ENCODE results near the gene MARCKSL1.

DNA sequence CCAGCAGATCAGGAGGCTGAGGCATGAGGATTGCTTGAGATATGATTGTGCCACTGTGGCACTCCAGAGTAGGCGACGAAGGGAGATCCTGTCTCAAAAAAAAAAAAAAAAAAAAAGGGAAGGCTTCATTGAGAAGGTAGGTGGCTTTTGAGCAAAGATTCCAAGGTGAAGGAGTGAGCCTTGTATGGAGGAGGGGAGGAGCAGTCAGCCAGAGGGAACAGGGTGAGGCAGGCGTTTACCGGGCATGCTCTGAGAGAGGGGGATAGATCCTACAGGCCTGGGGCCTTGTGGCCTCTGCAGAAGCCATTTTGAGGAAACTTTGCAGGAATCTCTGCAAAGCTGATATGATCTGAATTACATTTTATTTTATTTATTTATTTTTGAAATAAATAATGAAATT, 49.3 kb downstream of the MARCKSL1 start:
- TF ChIP-seq, protein P1, sequence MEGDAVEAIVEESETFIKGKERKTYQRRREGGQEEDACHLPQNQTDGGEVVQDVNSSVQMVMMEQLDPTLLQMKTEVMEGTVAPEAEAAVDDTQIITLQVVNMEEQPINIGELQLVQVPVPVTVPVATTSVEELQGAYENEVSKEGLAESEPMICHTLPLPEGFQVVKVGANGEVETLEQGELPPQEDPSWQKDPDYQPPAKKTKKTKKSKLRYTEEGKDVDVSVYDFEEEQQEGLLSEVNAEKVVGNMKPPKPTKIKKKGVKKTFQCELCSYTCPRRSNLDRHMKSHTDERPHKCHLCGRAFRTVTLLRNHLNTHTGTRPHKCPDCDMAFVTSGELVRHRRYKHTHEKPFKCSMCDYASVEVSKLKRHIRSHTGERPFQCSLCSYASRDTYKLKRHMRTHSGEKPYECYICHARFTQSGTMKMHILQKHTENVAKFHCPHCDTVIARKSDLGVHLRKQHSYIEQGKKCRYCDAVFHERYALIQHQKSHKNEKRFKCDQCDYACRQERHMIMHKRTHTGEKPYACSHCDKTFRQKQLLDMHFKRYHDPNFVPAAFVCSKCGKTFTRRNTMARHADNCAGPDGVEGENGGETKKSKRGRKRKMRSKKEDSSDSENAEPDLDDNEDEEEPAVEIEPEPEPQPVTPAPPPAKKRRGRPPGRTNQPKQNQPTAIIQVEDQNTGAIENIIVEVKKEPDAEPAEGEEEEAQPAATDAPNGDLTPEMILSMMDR (IDR thresholded peaks at IDR 0.05 in 8 of 11, conservative IDR thresholded peaks at IDR 0.05 in 3 of 11) = no peak
- no peak for TF ChIP-seq POLR2A (IDR thresholded peaks at IDR 0.05)
